SK-N-SH treated with all-trans-retinoic acid at 6 μM for 48 hours (cell line): ENCODE data around the gene HRH1.

Experiments
- ATAC-seq: fragments of 200-7000 bp; cut with Tn5 transposase; 3 replicates; pipeline ENCODE4 v1.9.1; 2020; ENCODE audit warnings: mild to moderate bottlenecking, moderate library complexity
- ISL1 ChIP-seq: fragments of 250-450 bp; sonication (Bioruptor Pico); IDR thresholded peaks from 2 replicates; pipeline ENCODE4 v2.1.2; 2022; ENCODE audit warnings: mild to moderate bottlenecking, moderate library complexity
- PATZ1 ChIP-seq: fragments of 250-450 bp; sonication (Bioruptor Pico); IDR thresholded peaks from 2 replicates; pipeline ENCODE4 v1.8.0; 2020; ENCODE audit warnings: mild to moderate bottlenecking, moderate library complexity, borderline replicate concordance
- ZFP30 ChIP-seq: fragments of 450-650 bp; formaldehyde crosslinking; IDR thresholded peaks from 2 replicates; pipeline ENCODE4 v1.5.0; 2022; ENCODE audit warnings: mild to moderate bottlenecking, moderate library complexity

Gene HRH1

GRCh38 chr3:11310258-11310657 is 156.0 kb downstream of the HRH1 start (continued):
- TF ChIP-seq PATZ1 (CRISPR knock-in tag) = no peak

DNA sequence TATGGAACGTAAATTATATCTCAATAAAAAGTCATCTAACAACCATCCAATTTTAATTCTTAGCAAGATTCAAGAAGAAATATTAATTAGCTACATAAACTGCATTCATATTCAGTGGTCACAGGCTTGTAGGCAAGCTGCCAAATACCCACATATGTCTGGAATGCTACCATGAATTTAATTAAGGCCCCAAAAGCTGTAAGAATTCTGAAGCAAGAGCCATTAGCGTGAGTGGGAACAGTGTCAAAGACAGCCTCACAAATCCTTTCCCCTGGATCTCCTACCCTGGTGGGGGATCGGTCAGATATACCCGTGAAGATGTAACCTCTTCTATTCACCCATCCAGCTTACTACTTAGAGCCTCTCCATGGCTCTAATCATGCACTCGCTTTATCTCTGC is 157.9 kb downstream of the HRH1 start:
- TF ChIP-seq ISL1 (CRISPR knock-in tag) (peak; percentile 55), ZFP30 (no peak)
- ATAC-seq = no peak; the same call in 2 of the 3 replicates
